Neural progenitor cell (in vitro differentiated cells): ENCODE data around the gene ITGA3. TPM values are rescaled to one million over a fixed set of nuclear protein-coding genes. Genes with fewer than 3 reads are reported as not detected.

Experiments
- DNase-seq: peaks from one replicate; pipeline ENCODE4 v3.0.0-alpha.2; 2016; ENCODE audit warnings: low spot score
- H2AFZ ChIP-seq: fragments of 200-600 bp; sonication (generic); replicated peaks from 2 replicates; pipeline ENCODE4 v1.6.1; 2016; ENCODE audit warnings: antibody characterized with exemption
- H3F3A ChIP-seq: fragments of 200-600 bp; sonication (generic); 2 replicates; pipeline ENCODE4 v1.6.1; 2016; ENCODE audit warnings: antibody characterized with exemption, low read depth
- H3K27ac ChIP-seq: fragments of 200-600 bp; sonication (generic); 2 replicates; pipeline ENCODE4 v1.5.1; 2016; ENCODE audit warnings: mild to moderate bottlenecking
- H3K27me3 ChIP-seq: fragments of 200-600 bp; sonication (generic); 2 replicates; pipeline ENCODE4 v1.6.1; 2016; ENCODE audit warnings: mild to moderate bottlenecking, moderate library complexity
- H3K36me3 ChIP-seq: fragments of 200-600 bp; sonication (generic); 2 replicates; pipeline ENCODE4 v1.5.1; 2016
- H3K4me1 ChIP-seq: fragments of 200-600 bp; sonication (generic); 2 replicates; pipeline ENCODE4 v1.6.1; 2016; ENCODE audit warnings: mixed run types
- H3K4me2 ChIP-seq: fragments of 200-600 bp; sonication (generic); 2 replicates; pipeline ENCODE4 v1.6.1; 2016
- H3K4me3 ChIP-seq: fragments of 200-600 bp; sonication (generic); 2 replicates; pipeline ENCODE4 v1.5.1; 2016
- H3K79me2 ChIP-seq: fragments of 200-600 bp; sonication (generic); 2 replicates; pipeline ENCODE4 v1.6.1; 2016; ENCODE audit warnings: low read depth
- H3K9ac ChIP-seq: fragments of 200-600 bp; sonication (generic); 2 replicates; pipeline ENCODE4 v1.6.1; 2016
- H3K9me3 ChIP-seq: fragments of 200-600 bp; sonication (generic); 2 replicates; pipeline ENCODE4 v1.5.1; 2016; ENCODE audit warnings: low read depth
- H4K20me1 ChIP-seq: fragments of 200-600 bp; sonication (generic); 2 replicates; pipeline ENCODE4 v1.6.1; 2016; ENCODE audit warnings: low read depth
- H3K27ac Mint-ChIP-seq: 3 replicates; pipeline ENCODE4 v1.8.0; 2021; ENCODE audit warnings: mixed read lengths
- H3K27me3 Mint-ChIP-seq: 2 replicates; pipeline ENCODE4 v1.8.0; 2022; ENCODE audit warnings: low read depth, mild to moderate bottlenecking, inconsistent platforms, moderate library complexity, mixed read lengths; ENCODE audit not compliant: insufficient read depth
- H3K36me3 Mint-ChIP-seq: 3 replicates; pipeline ENCODE4 v1.8.0; 2021; ENCODE audit warnings: mixed read lengths
- H3K4me1 Mint-ChIP-seq: 3 replicates; pipeline ENCODE4 v1.8.0; 2021; ENCODE audit warnings: mixed read lengths
- H3K4me3 Mint-ChIP-seq: 3 replicates; pipeline ENCODE4 v1.8.0; 2021; ENCODE audit warnings: mild to moderate bottlenecking, moderate library complexity, mixed read lengths
- H3K9me3 Mint-ChIP-seq: 3 replicates; pipeline ENCODE4 v1.8.0; 2020; ENCODE audit warnings: mixed read lengths
- CTCF ChIP-seq: fragments of 200-600 bp; sonication (generic); IDR thresholded peaks from 2 replicates; pipeline ENCODE4 v1.5.1; 2017; ENCODE audit warnings: antibody characterized with exemption, mild to moderate bottlenecking
- EZH2 ChIP-seq: fragments of 200-600 bp; sonication (generic); IDR thresholded peaks from 2 replicates; pipeline ENCODE4 v1.6.1; 2017; ENCODE audit warnings: antibody characterized with exemption, mild to moderate bottlenecking, moderate library complexity
- EZH2phosphoT487 ChIP-seq: fragments of 200-600 bp; sonication (generic); IDR thresholded peaks from 2 replicates; pipeline ENCODE4 v1.6.1; 2017; ENCODE audit warnings: antibody characterized with exemption
- total RNA-seq: library from RNA; depleted of rRNA; stranded (reverse); fragments of >200 nt; gene quantifications from 2 replicates; pipeline ENCODE4 v1.2.3, GENCODE V29; 2015; ENCODE audit warnings: low replicate concordance

The ITGA3 gene
- total RNA-seq, 1 donor from 2014 or later: 7.7 TPM

GRCh38 chr17:50108556-50108955 is 52.6 kb downstream of the ITGA3 start:
- peak overlapping the region; percentile 21 for H3K27ac Mint-ChIP-seq
- Histone ChIP-seq H3K79me2 (no peaks in the 10 kb centered on the region), H3K27me3 (no peaks in the 10 kb centered on the region), H3K36me3 (no peaks in the 10 kb centered on the region), H3K4me1 (peaks cover 12% of the 10 kb centered on the region), H3K9ac (no peak overlapping the region), H3K27ac (no peak overlapping the region), H4K20me1 (peaks cover 4% of the 10 kb centered on the region), H3K4me3 (no peak overlapping the region), H3F3A (peaks cover 11% of the 10 kb centered on the region), H3K4me2 (no peak overlapping the region), H2AFZ (no peak overlapping the region), H3K9me3 (no peaks in the 10 kb centered on the region)
- H3K27me3 Mint-ChIP-seq: peaks cover 10% of the 10 kb centered on the region
- no peaks in the 10 kb centered on the region for H3K9me3 Mint-ChIP-seq
- no peak for DNase-seq
- H3K36me3 Mint-ChIP-seq: peaks cover 10% of the 10 kb centered on the region
- H3K4me3 Mint-ChIP-seq: no peak overlapping the region
- peaks cover 30% of the 10 kb centered on the region for H3K4me1 Mint-ChIP-seq
- TF ChIP-seq CTCF (no peak), EZH2 (no peak), EZH2phosphoT487 (no peak)

- H3K27ac Mint-ChIP-seq: no peak overlapping the region
- no peak overlapping the region for H3K4me2 ChIP-seq
- H3F3A ChIP-seq: peaks cover 11% of the 10 kb centered on the region
- H3K4me1 Mint-ChIP-seq: peaks cover 33% of the 10 kb centered on the region
- H3K27me3 Mint-ChIP-seq: peaks cover 10% of the 10 kb centered on the region
- H2AFZ ChIP-seq: no peak overlapping the region
- peaks cover 4% of the 10 kb centered on the region for H4K20me1 ChIP-seq
- H3K36me3 ChIP-seq: no peaks in the 10 kb centered on the region
- no peaks in the 10 kb centered on the region for H3K9me3 Mint-ChIP-seq
- H3K9me3 ChIP-seq: no peaks in the 10 kb centered on the region
- no peak overlapping the region for H3K4me3 ChIP-seq
- DNase-seq: no peak
- no peak overlapping the region for H3K4me3 Mint-ChIP-seq
- H3K36me3 Mint-ChIP-seq: peaks cover 10% of the 10 kb centered on the region
- no peak overlapping the region for H3K27ac ChIP-seq
- no peaks in the 10 kb centered on the region for H3K27me3 ChIP-seq
- peaks cover 15% of the 10 kb centered on the region for H3K4me1 ChIP-seq
- no peaks in the 10 kb centered on the region for H3K79me2 ChIP-seq
- H3K9ac ChIP-seq: no peak overlapping the region
- TF ChIP-seq EZH2 (no peak), CTCF (no peak), EZH2phosphoT487 (no peak)
Observed at GRCh38 chr17:50109207-50109606, 53.3 kb downstream of the ITGA3 start.

- Mint-ChIP-seq H3K9me3 (no peaks in the 10 kb centered on the region), H3K4me1 (peaks cover 37% of the 10 kb centered on the region), H3K27me3 (peaks cover 10% of the 10 kb centered on the region), H3K27ac (no peak overlapping the region), H3K4me3 (no peak overlapping the region), H3K36me3 (peaks cover 10% of the 10 kb centered on the region)
- H3K4me2 ChIP-seq: no peak overlapping the region
- TF ChIP-seq EZH2phosphoT487 (no peak), CTCF (no peak), EZH2 (no peak)
- no peak overlapping the region for H2AFZ ChIP-seq
- no peak overlapping the region for H3K9ac ChIP-seq
- no peaks in the 10 kb centered on the region for H3K36me3 ChIP-seq
- no peaks in the 10 kb centered on the region for H3K27me3 ChIP-seq
- no peak for DNase-seq
- H3F3A ChIP-seq: peaks cover 14% of the 10 kb centered on the region
- peaks cover 4% of the 10 kb centered on the region for H4K20me1 ChIP-seq
- H3K9me3 ChIP-seq: no peaks in the 10 kb centered on the region
- no peaks in the 10 kb centered on the region for H3K79me2 ChIP-seq
- no peak overlapping the region for H3K4me3 ChIP-seq
- H3K27ac ChIP-seq: no peak overlapping the region
- H3K4me1 ChIP-seq: peaks cover 15% of the 10 kb centered on the region
Observed at GRCh38 chr17:50109785-50110184, 53.9 kb downstream of the ITGA3 start.
